ENCODE measurements around the gene NKAIN1.

GRCh38 chr1:31232689-31233088 is 7.0 kb downstream of the NKAIN1 start:
- TF ChIP-seq CTCF (IDR thresholded peaks at IDR 0.05) (no peak), POLR2A (IDR thresholded peaks at IDR 0.05) (no peak)

Data from uterus (tissue), 2 donors.